ENCODE measurements around the gene PTPRD. TPM values are rescaled to one million over a fixed set of nuclear protein-coding genes. Genes with fewer than 3 reads are reported as not detected.

PTPRD gene
- total RNA-seq, 1 donor from 2014 or later: 109 TPM

DNA sequence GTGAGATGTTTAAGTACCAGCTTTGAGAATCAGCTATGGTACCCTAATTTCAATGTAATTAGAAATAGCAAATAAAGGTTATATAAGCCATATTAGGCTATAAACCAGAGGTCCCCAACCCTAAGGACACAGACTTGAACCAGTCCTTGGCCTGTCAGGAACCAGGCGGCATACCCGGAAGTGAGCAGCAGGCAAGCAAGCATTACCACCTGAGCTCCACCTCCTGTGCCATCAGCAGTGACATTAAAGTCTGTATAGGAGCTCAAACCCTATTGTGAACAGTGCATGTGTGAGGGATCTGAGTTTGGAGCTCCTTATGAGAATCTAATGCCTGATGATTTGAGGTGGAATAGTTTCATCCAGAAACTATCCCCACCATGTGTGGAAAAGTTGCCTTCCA lies 1009.5 kb downstream of the PTPRD start:
- DNase-seq (ENCODE audit: low spot score in 2 of 2, unreplicated experiment in 2 of 2): no peak
- Mint-ChIP-seq H3K27me3 (ENCODE audit: low read depth) (no peaks in the 10 kb centered on the region), H3K4me1 (peaks cover 2% of the 10 kb centered on the region), H3K4me3 (no peak overlapping the region), H3K36me3 (no peaks in the 10 kb centered on the region), H3K9me3 (no peaks in the 10 kb centered on the region), H3K27ac (no peak overlapping the region)
- TF ChIP-seq, protein P1, sequence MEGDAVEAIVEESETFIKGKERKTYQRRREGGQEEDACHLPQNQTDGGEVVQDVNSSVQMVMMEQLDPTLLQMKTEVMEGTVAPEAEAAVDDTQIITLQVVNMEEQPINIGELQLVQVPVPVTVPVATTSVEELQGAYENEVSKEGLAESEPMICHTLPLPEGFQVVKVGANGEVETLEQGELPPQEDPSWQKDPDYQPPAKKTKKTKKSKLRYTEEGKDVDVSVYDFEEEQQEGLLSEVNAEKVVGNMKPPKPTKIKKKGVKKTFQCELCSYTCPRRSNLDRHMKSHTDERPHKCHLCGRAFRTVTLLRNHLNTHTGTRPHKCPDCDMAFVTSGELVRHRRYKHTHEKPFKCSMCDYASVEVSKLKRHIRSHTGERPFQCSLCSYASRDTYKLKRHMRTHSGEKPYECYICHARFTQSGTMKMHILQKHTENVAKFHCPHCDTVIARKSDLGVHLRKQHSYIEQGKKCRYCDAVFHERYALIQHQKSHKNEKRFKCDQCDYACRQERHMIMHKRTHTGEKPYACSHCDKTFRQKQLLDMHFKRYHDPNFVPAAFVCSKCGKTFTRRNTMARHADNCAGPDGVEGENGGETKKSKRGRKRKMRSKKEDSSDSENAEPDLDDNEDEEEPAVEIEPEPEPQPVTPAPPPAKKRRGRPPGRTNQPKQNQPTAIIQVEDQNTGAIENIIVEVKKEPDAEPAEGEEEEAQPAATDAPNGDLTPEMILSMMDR (IDR thresholded peaks at IDR 0.05; ENCODE audit: unreplicated experiment): no peak

DNA sequence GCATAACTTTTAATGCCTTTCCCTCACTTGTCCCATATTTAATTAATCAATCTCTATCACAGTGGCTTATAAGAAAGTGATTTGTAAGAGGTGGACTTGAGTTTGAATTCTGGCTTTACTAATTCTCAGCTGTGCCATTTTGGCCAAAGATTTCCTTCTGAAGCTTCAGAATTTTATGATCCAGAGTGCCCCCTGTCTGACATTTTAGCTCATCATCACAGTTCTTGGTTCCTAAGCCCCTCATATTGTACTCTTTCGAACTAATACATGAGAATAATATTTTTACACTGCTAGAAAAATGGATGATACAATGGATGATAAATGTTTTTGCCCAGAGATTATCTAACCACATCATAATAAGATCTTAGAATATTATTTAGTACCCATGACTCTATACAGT lies 1014.1 kb downstream of the PTPRD start:
- Mint-ChIP-seq H3K36me3 (no peaks in the 10 kb centered on the region), H3K27ac (no peak overlapping the region), H3K27me3 (ENCODE audit: low read depth) (no peaks in the 10 kb centered on the region), H3K4me3 (no peak overlapping the region), H3K4me1 (no peaks in the 10 kb centered on the region), H3K9me3 (peaks cover 11% of the 10 kb centered on the region)
- no peak for DNase-seq (ENCODE audit: low spot score in 2 of 2, unreplicated experiment in 2 of 2)
- TF ChIP-seq, protein P1 (IDR thresholded peaks at IDR 0.05; ENCODE audit: unreplicated experiment): no peak

DNA sequence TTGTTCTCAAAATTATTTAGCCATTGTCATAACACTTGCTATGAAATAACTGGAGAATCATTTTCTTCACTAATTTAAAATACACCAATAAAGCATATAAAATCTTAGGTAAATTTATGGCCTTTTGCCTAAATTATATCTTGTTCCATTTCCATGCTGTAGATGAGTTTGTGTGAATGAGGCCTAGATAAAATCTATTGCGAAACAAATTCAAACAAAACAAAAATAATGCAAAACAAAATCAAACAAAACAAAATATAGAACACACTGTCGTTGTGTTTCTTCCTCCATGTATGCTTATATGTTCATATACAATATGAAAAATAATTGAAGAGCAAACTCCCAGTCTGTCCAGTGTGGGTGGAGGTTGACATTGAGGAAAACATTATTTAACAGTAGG lies 1020.7 kb downstream of the PTPRD start:
- Mint-ChIP-seq H3K9me3 (peaks cover 14% of the 10 kb centered on the region), H3K27me3 (ENCODE audit: low read depth) (no peaks in the 10 kb centered on the region), H3K36me3 (no peaks in the 10 kb centered on the region), H3K4me1 (no peaks in the 10 kb centered on the region), H3K27ac (no peak overlapping the region), H3K4me3 (no peak overlapping the region)
- TF ChIP-seq, protein P1 (IDR thresholded peaks at IDR 0.05; ENCODE audit: unreplicated experiment): no peak
- DNase-seq (ENCODE audit: low spot score in 2 of 2, unreplicated experiment in 2 of 2): no peak

DNA sequence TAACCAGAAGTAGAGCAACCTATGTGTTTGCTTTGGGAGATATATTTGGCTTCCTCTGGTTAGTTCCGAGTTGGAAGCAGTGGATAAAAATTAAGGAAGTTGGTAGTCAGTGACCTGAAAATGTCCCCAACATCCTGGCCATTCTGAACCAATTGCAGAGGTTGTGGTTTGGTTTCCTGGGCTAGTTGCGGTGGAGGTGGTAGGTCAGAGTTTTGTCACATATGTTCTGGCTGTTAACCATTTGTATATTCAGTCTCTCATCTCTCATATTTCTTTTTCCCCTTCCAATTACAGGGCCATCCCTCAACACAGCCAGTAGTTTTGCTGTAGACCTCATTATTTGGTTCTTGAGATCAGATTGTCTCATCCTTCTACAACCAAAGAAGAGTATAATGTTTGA lies 1026.9 kb downstream of the PTPRD start:
- TF ChIP-seq, protein P1 (IDR thresholded peaks at IDR 0.05; ENCODE audit: unreplicated experiment): no peak
- H3K9me3 Mint-ChIP-seq: no peaks in the 10 kb centered on the region
- DNase-seq (ENCODE audit: low spot score in 2 of 2, unreplicated experiment in 2 of 2): no peak
- H3K4me1 Mint-ChIP-seq: peaks cover 5% of the 10 kb centered on the region
- H3K27ac Mint-ChIP-seq: no peak overlapping the region
- no peak overlapping the region for H3K4me3 Mint-ChIP-seq
- no peaks in the 10 kb centered on the region for H3K36me3 Mint-ChIP-seq
- no peaks in the 10 kb centered on the region for H3K27me3 Mint-ChIP-seq (ENCODE audit: low read depth)

DNA sequence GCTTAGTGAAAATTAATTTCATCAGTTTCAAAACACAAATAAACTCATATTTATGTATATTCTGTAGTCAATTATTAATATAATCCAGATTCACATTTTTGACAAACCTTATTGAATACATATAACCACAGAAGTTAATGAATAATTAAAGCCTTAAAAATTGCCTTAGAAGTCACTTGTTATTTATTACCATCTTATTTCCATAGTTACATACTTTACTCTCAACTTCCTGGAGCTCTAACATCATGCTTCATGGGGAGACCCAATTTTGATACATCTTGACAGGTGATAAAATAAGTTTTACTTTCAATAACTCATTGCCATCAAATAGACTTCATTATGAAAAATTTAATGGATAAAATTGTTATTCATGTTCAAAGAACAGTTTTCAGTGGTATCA lies 1038.7 kb downstream of the PTPRD start:
- H3K27ac Mint-ChIP-seq: no peak overlapping the region

More for the DNA sequence above, 1038.7 kb downstream of the PTPRD start:
- Mint-ChIP-seq H3K4me1 (peaks cover under 1% of the 10 kb centered on the region), H3K27me3 (ENCODE audit: low read depth) (peaks cover 2% of the 10 kb centered on the region), H3K4me3 (no peak overlapping the region), H3K36me3 (no peaks in the 10 kb centered on the region), H3K9me3 (peaks cover 3% of the 10 kb centered on the region)
- TF ChIP-seq, protein P1 (IDR thresholded peaks at IDR 0.05; ENCODE audit: unreplicated experiment): no peak
- DNase-seq (ENCODE audit: low spot score in 2 of 2, unreplicated experiment in 2 of 2): no peak

Measured in mesothelial cell of epicardium (in vitro differentiated cells).